RWPE2 (cell line): Measurements from ENCODE around the gene KRT80.

Experiments
- ATAC-seq: fragments of 200-7000 bp; cut with Tn5 transposase; 3 replicates; pipeline ENCODE4 v1.9.1; 2021; ENCODE audit warnings: low read depth
- DNase-seq: peaks from one replicate; pipeline ENCODE4 v3.0.0-alpha.2; 2020; ENCODE audit warnings: low spot score
- H3K27ac ChIP-seq: fragments of 450-650 bp; 2 replicates; pipeline ENCODE4 v1.5.1; 2017; ENCODE audit warnings: mild to moderate bottlenecking; ENCODE audit not compliant: poor library complexity, severe bottlenecking
- H3K27me3 ChIP-seq: fragments of 250-450 bp; sonication (Bioruptor Pico); 2 replicates; pipeline ENCODE4 v1.5.1; 2021; ENCODE audit warnings: mild to moderate bottlenecking, moderate library complexity; ENCODE audit not compliant: insufficient read depth, poor library complexity, severe bottlenecking
- H3K36me3 ChIP-seq: fragments of 250-450 bp; sonication (Bioruptor Pico); 2 replicates; pipeline ENCODE4 v1.5.1; 2020; ENCODE audit warnings: low read depth, mild to moderate bottlenecking, moderate library complexity
- H3K4me1 ChIP-seq: fragments of 250-450 bp; sonication (Bioruptor Pico); 2 replicates; pipeline ENCODE4 v1.5.1; 2021; ENCODE audit warnings: mild to moderate bottlenecking, moderate library complexity; ENCODE audit not compliant: insufficient read depth, poor library complexity, severe bottlenecking
- H3K4me3 ChIP-seq: fragments of 250-450 bp; sonication (Bioruptor Pico); 2 replicates; pipeline ENCODE4 v1.5.1; 2021; ENCODE audit warnings: mild to moderate bottlenecking, moderate library complexity; ENCODE audit not compliant: severe bottlenecking
- H3K9me3 ChIP-seq: fragments of 250-450 bp; sonication (Bioruptor Pico); 2 replicates; pipeline ENCODE4 v1.5.1; 2021; ENCODE audit warnings: mild to moderate bottlenecking, moderate library complexity; ENCODE audit not compliant: severe bottlenecking
- TF ChIP-seq, protein P1 (sequence below): fragments of 450-650 bp; IDR thresholded peaks from one replicate; pipeline ENCODE4 v1.5.1; 2017; ENCODE audit warnings: mild to moderate bottlenecking, moderate library complexity; ENCODE audit not compliant: poor library complexity, severe bottlenecking

KRT80 gene

DNA sequence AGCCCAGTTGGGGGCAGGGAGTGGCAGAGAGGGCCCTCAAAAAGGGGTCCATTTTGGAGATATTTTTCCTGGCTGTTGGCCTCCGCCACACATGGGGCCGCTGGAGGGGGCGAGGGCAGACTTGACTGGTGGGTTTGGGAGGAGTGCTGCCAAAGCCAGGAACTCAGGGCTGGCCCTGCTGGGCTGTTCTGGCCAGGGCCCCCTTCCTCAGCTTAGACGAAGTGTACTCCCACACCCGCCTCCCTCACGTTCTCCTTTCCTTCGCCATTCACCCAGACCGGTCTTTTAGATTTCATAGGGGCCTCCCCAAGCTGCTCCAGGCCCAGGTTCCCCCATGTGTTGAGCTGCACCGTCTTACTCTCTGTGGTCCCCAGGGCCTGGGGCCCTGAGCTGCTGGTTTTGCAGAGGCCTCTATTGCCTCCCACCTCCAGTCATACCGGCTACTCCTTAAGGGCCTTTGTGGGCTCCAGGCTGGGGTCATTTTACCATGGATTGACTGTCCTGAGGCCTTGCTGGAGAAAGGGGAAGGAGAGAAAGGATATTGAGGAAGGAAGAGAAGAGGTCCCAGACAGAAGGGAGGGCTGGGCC is 42.5 kb upstream of the KRT80 start:
- H3K4me1 ChIP-seq = peaks cover 62% of the 10 kb centered on the region
- TF ChIP-seq, protein P1, sequence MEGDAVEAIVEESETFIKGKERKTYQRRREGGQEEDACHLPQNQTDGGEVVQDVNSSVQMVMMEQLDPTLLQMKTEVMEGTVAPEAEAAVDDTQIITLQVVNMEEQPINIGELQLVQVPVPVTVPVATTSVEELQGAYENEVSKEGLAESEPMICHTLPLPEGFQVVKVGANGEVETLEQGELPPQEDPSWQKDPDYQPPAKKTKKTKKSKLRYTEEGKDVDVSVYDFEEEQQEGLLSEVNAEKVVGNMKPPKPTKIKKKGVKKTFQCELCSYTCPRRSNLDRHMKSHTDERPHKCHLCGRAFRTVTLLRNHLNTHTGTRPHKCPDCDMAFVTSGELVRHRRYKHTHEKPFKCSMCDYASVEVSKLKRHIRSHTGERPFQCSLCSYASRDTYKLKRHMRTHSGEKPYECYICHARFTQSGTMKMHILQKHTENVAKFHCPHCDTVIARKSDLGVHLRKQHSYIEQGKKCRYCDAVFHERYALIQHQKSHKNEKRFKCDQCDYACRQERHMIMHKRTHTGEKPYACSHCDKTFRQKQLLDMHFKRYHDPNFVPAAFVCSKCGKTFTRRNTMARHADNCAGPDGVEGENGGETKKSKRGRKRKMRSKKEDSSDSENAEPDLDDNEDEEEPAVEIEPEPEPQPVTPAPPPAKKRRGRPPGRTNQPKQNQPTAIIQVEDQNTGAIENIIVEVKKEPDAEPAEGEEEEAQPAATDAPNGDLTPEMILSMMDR = no peak
- peak overlapping the region; percentile 99 for H3K27ac ChIP-seq
- no peaks in the 10 kb centered on the region for H3K9me3 ChIP-seq
- no peaks in the 10 kb centered on the region for H3K27me3 ChIP-seq
- peak; percentile 21 for DNase-seq
- peak overlapping the region; percentile 94 for H3K4me3 ChIP-seq
- ATAC-seq = no peak
- H3K36me3 ChIP-seq = peaks cover 62% of the 10 kb centered on the region

DNA sequence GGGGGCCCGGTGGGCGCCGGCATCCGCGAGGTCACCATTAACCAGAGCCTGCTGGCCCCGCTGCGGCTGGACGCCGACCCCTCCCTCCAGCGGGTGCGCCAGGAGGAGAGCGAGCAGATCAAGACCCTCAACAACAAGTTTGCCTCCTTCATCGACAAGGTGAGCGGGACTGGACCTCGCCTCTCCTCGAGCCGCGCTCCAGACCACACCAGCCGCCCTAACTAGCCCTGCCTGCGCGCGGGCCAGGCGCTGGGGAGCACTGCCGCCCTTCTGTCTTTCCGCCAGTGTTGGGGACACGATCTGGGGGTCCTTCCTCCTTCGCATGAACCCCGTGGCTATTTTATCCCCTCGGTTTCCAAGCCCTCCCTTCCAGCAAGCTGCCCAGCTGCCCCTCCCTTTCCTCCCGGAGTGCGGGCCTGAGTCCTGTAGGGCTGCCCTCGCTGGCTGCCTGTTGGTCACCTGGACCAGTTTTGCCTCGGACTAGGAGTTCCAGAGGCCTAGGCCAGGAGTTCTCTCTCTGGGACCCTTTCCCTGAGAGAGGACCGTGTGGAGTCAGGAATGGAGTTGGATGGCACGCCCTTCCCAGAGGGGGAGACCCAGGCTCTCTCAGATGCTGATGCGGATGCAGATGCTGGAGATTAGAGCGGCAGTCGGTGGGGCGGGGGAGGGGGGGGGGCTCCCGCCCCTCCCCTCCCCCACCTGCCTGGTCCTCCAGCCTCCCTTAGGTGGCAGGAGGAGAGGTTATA is 41.8 kb upstream of the KRT80 start:
- peak; percentile 45 for DNase-seq
- H3K4me1 ChIP-seq = peaks cover 62% of the 10 kb centered on the region

DNA sequence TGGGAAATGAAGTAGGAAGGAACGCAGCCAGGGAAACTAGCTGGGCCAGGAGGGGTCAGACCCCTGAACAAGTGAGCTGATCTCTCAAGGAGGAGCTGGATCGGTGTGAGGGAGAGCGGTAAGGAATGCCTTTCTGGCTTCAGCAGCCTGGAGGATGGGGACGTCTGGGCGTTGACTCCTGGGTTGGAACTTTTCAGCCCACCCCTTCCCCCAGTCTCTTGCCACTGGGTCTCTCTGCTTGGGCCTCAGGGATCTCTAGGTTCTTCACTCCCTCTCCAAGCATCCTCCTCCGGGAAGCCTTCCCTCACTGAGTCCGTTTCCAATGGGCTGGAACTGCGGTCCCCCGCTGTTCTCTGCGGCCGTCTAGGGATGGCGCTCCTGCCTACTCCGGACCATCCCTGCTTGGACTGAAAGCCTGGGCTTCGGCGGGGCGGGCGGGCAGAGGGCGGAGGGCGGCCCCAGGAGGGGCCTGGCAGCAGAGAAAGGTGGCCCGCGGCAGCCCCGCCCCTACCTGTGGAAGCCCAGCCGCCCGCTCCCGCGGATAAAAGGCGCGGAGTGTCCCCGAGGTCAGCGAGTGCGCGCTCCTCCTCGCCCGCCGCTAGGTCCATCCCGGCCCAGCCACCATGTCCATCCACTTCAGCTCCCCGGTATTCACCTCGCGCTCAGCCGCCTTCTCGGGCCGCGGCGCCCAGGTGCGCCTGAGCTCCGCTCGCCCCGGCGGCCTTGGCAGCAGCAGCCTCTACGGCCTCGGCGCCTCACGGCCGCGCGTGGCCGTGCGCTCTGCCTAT is 41.1 kb upstream of the KRT80 start, which contains the start of gene KRT7:
Gene KRT7 (plus strand): TSS at position 570 of the 788 bp plus-strand sequence. CDS start 54 bp downstream, at position 624.
- TF ChIP-seq, protein P1 = peak; percentile 39
- Histone ChIP-seq H3K36me3 (peaks cover 48% of the 10 kb centered on the region), H3K27ac (peak within 1 kb of the TSS; percentile 99), H3K4me1 (peaks cover 59% of the 10 kb centered on the region), H3K4me3 (peak within 1 kb of the TSS; percentile 94), H3K27me3 (no peaks in the 10 kb centered on the region), H3K9me3 (no peaks in the 10 kb centered on the region)
- ATAC-seq = peak; percentile 47
- DNase-seq = peak; percentile 95

More for the DNA sequence above, 41.8 kb upstream of the KRT80 start:
- Histone ChIP-seq H3K9me3 (no peaks in the 10 kb centered on the region), H3K36me3 (peaks cover 55% of the 10 kb centered on the region), H3K27ac (peak overlapping the region; percentile 99), H3K4me3 (peak overlapping the region; percentile 94), H3K27me3 (no peaks in the 10 kb centered on the region)
- TF ChIP-seq, protein P1 = no peak
- no peak for ATAC-seq

DNA sequence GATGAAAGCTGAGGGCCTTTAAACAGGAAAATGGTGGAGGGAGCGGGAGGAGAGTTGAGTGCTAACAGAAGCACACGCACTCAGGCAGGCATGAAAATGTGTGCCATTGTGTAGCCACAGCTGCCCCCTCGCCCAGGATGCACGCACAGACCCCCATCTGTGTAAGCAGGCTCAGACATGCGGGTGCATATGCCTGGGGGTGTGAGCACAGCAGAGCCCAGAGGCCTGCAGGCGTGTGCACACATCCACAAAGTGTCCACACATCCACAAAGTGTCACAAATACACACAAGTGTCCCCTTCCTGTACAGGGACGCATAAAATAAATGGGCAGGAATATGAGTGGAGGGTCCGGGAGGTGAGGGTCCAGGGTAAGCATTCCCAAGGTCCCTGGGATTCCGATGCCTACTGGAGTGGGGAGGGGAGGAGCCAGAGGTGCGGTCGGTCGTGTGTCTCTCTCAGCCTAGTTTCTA is 40.4 kb upstream of the KRT80 start:
- Histone ChIP-seq H3K4me1 (peaks cover 54% of the 10 kb centered on the region), H3K9me3 (no peaks in the 10 kb centered on the region), H3K27me3 (no peaks in the 10 kb centered on the region), H3K4me3 (peak overlapping the region; percentile 94), H3K27ac (peak overlapping the region; percentile 99), H3K36me3 (peaks cover 41% of the 10 kb centered on the region)
- TF ChIP-seq, protein P1 = no peak
- peak; percentile 70 for DNase-seq
- ATAC-seq = peak; percentile 7; the same call in 2 of the 3 replicates
